ENCODE measurements around the gene STXBP3. TPM values are rescaled to one million over a fixed set of nuclear protein-coding genes. Genes with fewer than 3 reads are reported as not detected.

STXBP3 gene
- total RNA-seq, 1 donor from 2014 or later, result 19.5 TPM

DNA sequence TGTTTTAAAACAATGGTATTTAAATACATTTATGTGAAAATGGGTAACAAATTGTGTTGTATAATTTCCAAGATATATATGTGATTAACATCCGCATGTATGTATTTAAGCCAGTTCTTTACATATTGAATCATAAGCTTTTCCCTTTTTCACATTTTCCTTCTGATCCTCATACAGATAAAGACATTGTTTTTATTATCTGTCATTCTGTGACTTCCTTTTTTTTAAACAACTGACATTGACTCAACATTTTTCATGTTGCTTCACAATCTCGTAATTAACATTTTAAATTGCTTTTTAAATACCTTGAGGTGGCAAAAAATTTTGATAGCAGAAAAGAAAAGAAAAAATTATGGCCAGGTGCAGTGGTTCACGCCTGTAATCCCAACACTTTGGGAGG, 1.4 kb downstream of the STXBP3 start:
- Mint-ChIP-seq H3K4me1 (ENCODE audit: low read depth, unreplicated experiment) (peaks cover 3% of the 10 kb centered on the region), H3K27me3 (ENCODE audit: unreplicated experiment) (peaks cover 11% of the 10 kb centered on the region), H3K27ac (ENCODE audit: unreplicated experiment) (no peak overlapping the region), H3K36me3 (ENCODE audit: unreplicated experiment) (no peaks in the 10 kb centered on the region), H3K4me3 (ENCODE audit: unreplicated experiment) (peak overlapping the region; percentile 69), H3K9me3 (ENCODE audit: unreplicated experiment) (peaks cover 5% of the 10 kb centered on the region)
- no peak for DNase-seq
- TF ChIP-seq, protein P1, sequence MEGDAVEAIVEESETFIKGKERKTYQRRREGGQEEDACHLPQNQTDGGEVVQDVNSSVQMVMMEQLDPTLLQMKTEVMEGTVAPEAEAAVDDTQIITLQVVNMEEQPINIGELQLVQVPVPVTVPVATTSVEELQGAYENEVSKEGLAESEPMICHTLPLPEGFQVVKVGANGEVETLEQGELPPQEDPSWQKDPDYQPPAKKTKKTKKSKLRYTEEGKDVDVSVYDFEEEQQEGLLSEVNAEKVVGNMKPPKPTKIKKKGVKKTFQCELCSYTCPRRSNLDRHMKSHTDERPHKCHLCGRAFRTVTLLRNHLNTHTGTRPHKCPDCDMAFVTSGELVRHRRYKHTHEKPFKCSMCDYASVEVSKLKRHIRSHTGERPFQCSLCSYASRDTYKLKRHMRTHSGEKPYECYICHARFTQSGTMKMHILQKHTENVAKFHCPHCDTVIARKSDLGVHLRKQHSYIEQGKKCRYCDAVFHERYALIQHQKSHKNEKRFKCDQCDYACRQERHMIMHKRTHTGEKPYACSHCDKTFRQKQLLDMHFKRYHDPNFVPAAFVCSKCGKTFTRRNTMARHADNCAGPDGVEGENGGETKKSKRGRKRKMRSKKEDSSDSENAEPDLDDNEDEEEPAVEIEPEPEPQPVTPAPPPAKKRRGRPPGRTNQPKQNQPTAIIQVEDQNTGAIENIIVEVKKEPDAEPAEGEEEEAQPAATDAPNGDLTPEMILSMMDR (IDR thresholded peaks at IDR 0.05; ENCODE audit: partially characterized antibody, unreplicated experiment), result no peak

DNA sequence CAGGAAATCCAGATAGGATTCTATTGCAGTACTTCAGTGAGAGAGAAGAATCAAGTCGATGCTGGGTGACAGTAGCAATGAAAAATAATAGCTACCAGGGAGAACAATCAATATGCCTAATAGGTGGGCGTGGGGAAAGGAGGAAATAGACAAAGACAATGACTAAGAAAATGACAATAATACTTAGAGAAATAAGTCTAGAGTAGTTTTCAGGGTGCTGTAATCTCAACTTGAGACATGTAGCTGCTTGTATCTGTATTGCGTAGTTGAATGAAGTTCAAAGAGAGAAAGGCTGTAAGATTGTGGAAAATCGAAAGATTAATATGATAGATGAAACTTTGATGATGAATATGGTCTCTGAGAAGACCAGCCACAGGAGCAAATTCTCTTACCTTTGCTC, 2.6 kb downstream of the STXBP3 start:
- TF ChIP-seq, protein P1 (IDR thresholded peaks at IDR 0.05; ENCODE audit: partially characterized antibody, unreplicated experiment), result no peak
- Mint-ChIP-seq H3K36me3 (ENCODE audit: unreplicated experiment) (no peaks in the 10 kb centered on the region), H3K4me3 (ENCODE audit: unreplicated experiment) (no peak overlapping the region), H3K27me3 (ENCODE audit: unreplicated experiment) (peaks cover 11% of the 10 kb centered on the region), H3K27ac (ENCODE audit: unreplicated experiment) (no peak overlapping the region), H3K4me1 (ENCODE audit: low read depth, unreplicated experiment) (peaks cover 3% of the 10 kb centered on the region), H3K9me3 (ENCODE audit: unreplicated experiment) (peaks cover 5% of the 10 kb centered on the region)
- DNase-seq, result no peak

DNA sequence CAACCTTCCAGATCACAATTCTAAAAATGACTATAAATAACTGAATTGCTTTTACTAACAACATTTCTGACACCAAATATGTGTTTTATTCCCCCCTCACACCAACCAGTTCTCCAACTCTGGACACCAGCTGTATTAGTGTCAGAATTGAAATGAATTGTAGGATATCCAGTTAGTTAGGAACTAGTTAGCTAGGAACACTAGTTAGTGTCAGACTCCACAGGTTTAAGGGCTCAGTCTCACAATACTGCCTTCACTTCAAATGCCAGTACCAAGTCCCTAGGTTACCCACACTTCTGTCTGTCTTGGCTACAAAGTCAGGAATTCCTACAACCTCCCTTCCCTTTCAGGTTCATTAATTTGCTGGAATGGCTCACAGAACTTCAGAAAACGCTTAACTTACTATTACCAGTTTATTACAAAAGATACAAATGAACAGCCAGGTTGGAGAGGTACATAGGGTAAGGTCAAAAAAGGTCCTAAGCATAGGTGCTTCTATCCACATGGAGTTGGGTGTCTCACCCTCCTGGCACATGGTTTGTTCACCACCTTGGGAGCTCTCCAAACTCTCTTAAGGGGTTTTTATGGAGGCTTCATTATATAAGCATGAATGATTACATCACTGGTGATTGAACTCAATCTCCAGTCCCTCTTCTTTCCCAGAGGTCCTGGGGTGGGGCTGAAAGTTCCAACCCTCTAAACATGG, 4.2 kb downstream of the STXBP3 start:
- H3K27ac Mint-ChIP-seq (ENCODE audit: unreplicated experiment), result no peak overlapping the region
- peaks cover 11% of the 10 kb centered on the region for H3K27me3 Mint-ChIP-seq (ENCODE audit: unreplicated experiment)
- H3K36me3 Mint-ChIP-seq (ENCODE audit: unreplicated experiment), result no peaks in the 10 kb centered on the region
- peaks cover 3% of the 10 kb centered on the region for H3K4me1 Mint-ChIP-seq (ENCODE audit: low read depth, unreplicated experiment)
- peaks cover 5% of the 10 kb centered on the region for H3K9me3 Mint-ChIP-seq (ENCODE audit: unreplicated experiment)
- TF ChIP-seq, protein P1 (IDR thresholded peaks at IDR 0.05; ENCODE audit: partially characterized antibody, unreplicated experiment), result no peak
- no peak overlapping the region for H3K4me3 Mint-ChIP-seq (ENCODE audit: unreplicated experiment)
- no peak for DNase-seq

DNA sequence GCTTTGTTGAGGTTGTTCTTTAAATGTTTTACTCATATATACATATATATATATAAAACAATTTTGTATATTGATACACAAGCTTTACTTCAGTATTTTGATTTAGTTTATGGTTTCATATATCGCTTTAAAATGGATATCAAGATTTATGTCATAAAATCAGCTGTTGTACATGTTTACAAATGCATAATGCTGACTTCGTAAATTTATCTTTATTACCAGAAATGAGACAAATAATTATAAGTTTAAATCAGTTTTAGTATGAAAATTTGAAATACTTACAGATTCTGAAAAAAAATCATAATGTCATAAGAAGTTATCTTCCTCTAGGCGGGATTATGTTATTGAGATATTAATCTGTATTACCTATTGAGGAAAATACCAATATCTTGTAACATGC, 6.9 kb downstream of the STXBP3 start:
- DNase-seq, result no peak
- Mint-ChIP-seq H3K4me1 (ENCODE audit: low read depth, unreplicated experiment) (no peaks in the 10 kb centered on the region), H3K27me3 (ENCODE audit: unreplicated experiment) (peaks cover 3% of the 10 kb centered on the region), H3K4me3 (ENCODE audit: unreplicated experiment) (no peak overlapping the region), H3K36me3 (ENCODE audit: unreplicated experiment) (no peaks in the 10 kb centered on the region), H3K9me3 (ENCODE audit: unreplicated experiment) (no peaks in the 10 kb centered on the region), H3K27ac (ENCODE audit: unreplicated experiment) (no peak overlapping the region)
- TF ChIP-seq, protein P1 (IDR thresholded peaks at IDR 0.05; ENCODE audit: partially characterized antibody, unreplicated experiment), result no peak

DNA sequence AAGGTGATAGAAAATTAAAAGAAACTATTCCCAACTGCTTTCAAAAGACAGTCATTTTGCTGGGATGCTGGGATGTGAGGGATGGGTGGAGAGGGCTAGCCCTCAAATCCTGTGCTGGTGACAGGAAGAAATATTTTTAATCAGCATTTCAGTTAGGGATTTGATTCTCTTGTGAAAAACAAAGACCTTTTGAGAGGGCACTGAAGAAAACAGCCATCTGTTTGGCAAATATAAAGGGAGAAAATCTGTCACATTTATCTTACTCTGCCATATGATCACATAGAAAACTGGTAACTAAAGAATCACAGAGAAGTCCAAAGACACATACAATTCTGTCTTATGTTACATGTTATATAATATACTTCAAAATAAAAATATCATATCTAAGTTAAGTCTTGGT, 12.3 kb downstream of the STXBP3 start:
- no peak overlapping the region for H3K4me3 Mint-ChIP-seq (ENCODE audit: unreplicated experiment)
- H3K9me3 Mint-ChIP-seq (ENCODE audit: unreplicated experiment), result no peaks in the 10 kb centered on the region
- TF ChIP-seq, protein P1 (IDR thresholded peaks at IDR 0.05; ENCODE audit: partially characterized antibody, unreplicated experiment), result no peak
- DNase-seq, result no peak
- H3K36me3 Mint-ChIP-seq (ENCODE audit: unreplicated experiment), result no peaks in the 10 kb centered on the region
- H3K27ac Mint-ChIP-seq (ENCODE audit: unreplicated experiment), result peak overlapping the region; percentile 69
- H3K4me1 Mint-ChIP-seq (ENCODE audit: low read depth, unreplicated experiment), result peaks cover 3% of the 10 kb centered on the region
- no peaks in the 10 kb centered on the region for H3K27me3 Mint-ChIP-seq (ENCODE audit: unreplicated experiment)

Measured in glutamatergic neuron (in vitro differentiated cells).